HT1080 (cell line): Measurements from ENCODE around the gene COLEC12. TPM values are rescaled to one million over a fixed set of nuclear protein-coding genes. Genes with fewer than 3 reads are reported as not detected.
"Not testable (repeated sequence)": the region's sequence is repeated elsewhere in the genome, so short reads cannot be mapped to it uniquely, and the experiment has no call there.

Experiments used
- DNase-seq: peaks from one replicate; pipeline ENCODE4 v3.0.0-alpha.2; 2015; ENCODE audit warnings: low read depth
- total RNA-seq: library from RNA; depleted of rRNA; stranded (reverse); fragments of >200 nt; shearing (Covaris generic); gene quantifications from 2 replicates; pipeline ENCODE4 v1.2.3, GENCODE V29; 2014

COLEC12 gene
- total RNA-seq, 1 experiment from 2014 or later: not detected

GRCh38 chr18:415047-415446 lies 85.5 kb downstream of the COLEC12 start:
- DNase-seq: no peak

DNA sequence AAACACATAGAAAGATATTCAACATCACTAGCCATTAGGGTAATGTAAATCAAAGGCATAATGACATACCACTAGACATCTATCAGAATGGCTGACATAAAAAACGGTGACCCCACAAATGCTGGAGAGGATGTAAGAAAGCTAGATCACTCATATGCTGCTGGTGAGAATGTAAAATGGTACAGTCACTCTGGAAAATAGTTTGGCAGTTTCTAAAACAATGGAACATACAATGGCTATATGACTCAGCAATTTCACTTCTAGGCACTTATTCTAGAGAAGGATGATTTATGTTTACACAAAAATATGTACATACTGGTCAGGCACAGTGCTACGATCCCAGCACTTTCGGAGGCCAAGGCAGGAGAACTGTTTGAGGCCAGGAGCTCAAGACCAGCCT lies 87.3 kb downstream of the COLEC12 start:
- DNase-seq: peak; percentile 57

- DNase-seq: no peak
Observed at GRCh38 chr18:410047-410455, 90.5 kb downstream of the COLEC12 start.

- DNase-seq: no peak
Observed at GRCh38 chr18:408367-408766, 92.1 kb downstream of the COLEC12 start.

DNA sequence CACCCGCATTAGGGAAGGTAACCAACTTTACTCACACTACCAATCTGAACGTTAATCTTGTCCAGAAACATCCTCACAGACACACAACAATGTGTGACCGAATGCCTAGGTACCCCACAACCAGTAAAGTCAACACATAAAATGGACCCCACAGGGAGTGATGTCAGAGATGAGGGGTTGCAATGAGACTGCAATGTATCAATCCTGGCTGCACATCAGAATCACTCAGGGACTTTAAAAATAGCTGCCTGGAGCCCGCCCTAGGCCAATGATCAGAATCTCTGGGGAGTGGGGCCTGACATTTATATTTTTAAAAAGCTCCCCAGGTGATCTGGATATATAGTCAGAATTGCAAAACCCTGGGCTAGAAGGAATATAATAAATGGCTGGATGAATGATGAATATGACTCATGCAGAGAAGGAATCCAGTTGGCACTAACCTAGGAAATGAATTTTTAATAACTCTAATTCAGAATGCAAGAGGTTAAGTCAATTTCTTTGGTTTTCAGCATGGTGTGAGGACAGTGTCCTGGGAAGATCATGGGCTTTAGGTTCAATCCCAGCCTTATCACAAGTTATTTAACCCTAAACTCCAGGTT lies 92.8 kb downstream of the COLEC12 start:
- no peak for DNase-seq

DNA sequence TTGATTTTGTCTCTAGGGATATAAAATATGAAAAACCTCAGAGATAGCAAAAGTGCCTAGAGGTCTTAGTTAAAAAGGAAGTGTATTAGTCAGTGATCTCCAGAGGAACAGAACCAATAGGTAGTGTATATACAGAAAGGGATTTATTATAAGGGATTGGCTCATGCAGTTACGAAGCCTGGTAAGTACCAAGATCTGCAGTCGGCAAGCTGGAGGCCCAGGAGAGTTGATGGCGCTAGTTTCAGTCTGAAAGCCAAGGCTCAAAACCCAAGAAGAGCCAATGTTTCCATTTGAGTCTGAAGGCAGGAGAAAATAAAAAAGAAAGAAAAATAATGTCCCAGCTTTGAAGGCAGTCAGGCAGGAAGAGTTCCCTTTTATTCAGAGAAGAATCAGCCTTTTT lies 93.3 kb downstream of the COLEC12 start:
- DNase-seq: no peak

- DNase-seq: no peak
Observed at GRCh38 chr18:406677-407076, 93.8 kb downstream of the COLEC12 start.

DNA sequence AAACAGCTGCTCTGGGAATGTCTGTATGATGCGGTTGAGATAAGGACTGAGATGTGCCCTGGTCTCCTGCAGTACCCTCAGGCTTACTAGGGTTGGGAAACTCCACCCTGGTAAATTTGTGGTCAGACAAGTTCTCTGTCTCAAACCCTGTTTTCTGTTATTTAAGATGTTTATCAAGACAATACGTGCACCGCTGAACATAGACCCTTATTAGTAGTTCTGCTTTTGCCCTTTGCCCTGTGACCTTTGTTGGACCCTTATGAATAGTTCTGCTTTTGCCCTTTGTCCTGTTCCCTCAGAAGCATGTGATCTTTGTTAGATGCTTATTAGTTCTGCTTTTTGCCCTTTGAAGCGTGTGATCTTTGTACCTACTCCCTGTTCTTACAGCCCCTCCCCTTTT lies 95.5 kb downstream of the COLEC12 start:
- not testable (repeated sequence) for DNase-seq

- no peak for DNase-seq
Observed at GRCh38 chr18:404061-404636, 96.4 kb downstream of the COLEC12 start.

GRCh38 chr18:402129-402528 lies 98.4 kb downstream of the COLEC12 start:
- DNase-seq: peak; percentile 53

DNA sequence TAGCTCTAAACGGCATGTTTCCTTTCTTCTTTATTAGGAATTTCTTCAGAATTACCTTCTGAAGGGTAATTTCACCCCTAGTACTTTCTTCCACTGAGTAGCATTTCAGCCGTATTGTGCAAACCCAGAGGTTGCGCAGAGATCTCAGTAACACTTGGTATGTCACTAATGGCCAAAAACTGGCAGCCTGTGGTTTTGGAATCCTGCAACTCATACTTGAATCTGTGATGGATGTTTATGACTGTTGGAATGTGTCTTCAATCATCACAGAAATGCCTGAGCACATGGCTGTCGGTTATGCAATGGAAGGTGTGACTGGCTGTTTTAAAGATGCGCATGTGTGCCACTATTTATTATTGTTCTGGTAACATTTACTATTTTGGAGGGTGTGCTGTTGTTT lies 100.0 kb downstream of the COLEC12 start:
- DNase-seq: no peak

GRCh38 chr18:399631-400135 lies 100.8 kb downstream of the COLEC12 start:
- DNase-seq: no peak

- no peak for DNase-seq
Observed at GRCh38 chr18:398935-399630, 101.4 kb downstream of the COLEC12 start.

DNA sequence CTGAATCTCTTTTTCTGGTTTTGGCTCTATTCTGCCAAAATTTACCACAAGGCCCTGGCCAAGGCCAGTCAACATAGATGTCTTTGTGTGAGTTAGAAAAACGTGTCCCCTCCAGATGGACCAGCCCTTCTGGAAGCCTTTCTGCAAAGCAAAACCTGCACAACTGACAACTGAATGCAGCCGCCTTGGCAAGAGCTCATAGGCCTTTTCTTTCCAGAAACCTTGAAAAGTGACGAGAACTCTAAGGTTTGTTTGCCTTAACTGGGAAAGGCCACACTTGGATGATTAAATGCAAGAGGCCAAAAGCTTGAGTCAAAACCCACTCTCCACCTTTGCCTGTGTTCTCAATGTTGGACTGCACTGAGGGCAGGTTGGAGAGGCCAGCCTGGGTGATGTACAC lies 103.9 kb downstream of the COLEC12 start:
- no peak for DNase-seq

GRCh38 chr18:396251-396555 lies 104.3 kb downstream of the COLEC12 start:
- DNase-seq: no peak

GRCh38 chr18:395456-396250 lies 104.8 kb downstream of the COLEC12 start:
- peak; percentile 21 for DNase-seq

DNA sequence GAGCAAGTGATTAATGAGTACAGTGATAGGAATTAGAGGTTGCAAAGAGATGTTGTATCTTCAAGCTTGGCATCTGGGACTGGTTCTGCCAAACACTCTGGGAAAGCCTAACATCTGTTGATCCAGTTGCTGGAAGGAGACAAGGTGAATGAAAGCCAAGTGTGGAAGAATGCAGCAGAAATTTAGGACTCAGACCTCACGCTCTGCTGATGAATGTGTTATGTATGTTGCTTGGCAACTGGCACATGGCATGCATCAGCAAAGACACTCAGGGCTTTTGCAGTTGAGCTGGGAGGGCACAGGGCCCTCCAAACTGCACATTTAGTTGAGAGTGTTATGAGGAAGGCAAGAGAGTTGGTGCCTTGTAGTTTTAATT lies 105.5 kb downstream of the COLEC12 start:
- DNase-seq: peak; percentile 32

DNA sequence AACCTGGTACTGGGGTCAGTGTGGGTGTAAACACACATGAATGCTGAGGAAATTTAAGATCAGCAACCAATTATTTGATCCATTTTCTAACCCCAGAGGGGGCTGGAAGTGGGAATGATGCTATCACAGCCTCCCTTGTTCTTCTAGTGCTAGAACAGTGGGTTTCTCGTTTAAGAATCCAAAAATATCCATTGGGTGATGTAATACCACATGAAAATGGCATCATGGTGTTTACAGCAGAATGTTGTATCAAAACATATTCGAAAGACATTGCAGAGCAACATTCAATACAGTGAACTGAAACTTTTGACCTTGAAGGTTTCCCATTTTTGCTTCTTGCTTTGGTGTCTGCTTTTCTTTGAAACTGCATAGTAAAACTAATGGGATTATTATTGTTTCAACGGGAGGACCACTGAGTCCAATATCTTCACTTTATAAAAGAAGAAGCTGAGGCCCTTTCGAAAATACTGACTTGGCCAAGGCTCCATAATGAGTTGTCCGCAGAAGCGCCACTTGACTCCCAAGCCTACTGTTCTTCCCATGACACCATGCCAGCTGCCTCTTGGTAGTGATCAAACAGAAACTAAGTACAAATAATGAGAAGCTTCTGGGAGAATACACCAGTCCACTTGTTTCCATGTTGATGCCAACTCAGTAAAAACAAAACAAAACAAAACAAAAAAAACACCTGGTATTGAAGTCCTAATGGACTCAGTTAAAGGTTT lies 106.1 kb downstream of the COLEC12 start:
- DNase-seq: no peak

DNA sequence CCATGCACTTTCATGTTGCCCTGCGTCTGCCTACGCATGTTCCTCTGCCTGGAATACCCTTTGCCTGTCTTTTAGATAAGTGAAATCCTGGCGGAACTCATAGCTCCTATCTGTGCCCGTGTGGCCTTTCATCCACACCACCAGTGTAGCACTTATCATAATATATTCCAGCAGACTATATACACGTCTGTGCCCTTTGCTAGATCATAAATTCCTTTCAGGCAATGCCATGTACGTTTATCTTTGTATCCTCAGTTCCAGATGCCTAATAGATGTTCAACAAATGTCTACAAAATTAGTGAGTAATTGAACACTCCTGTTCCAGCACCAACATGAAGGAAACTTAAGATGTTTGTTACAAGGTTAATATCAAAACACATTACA lies 106.9 kb downstream of the COLEC12 start:
- no peak for DNase-seq

GRCh38 chr18:392928-393573 lies 107.5 kb downstream of the COLEC12 start:
- DNase-seq: no peak
